ENCODE data around the gene GOLGA8A. TPM values are rescaled to one million over a fixed set of nuclear protein-coding genes. Genes with fewer than 3 reads are reported as not detected.
"Not testable (repeated sequence)": the region's sequence is repeated elsewhere in the genome, so short reads cannot be mapped to it uniquely, and the experiment has no call there.

Gene GOLGA8A
- total RNA-seq, 1 donor from 2014 or later = 10.6 TPM

GRCh38 chr15:34403899-34404298, 33.7 kb downstream of the GOLGA8A start:
- ATAC-seq = not testable (repeated sequence)

- not testable (repeated sequence) for ATAC-seq
Measured at GRCh38 chr15:34403160-34403598, 34.4 kb downstream of the GOLGA8A start.

DNA sequence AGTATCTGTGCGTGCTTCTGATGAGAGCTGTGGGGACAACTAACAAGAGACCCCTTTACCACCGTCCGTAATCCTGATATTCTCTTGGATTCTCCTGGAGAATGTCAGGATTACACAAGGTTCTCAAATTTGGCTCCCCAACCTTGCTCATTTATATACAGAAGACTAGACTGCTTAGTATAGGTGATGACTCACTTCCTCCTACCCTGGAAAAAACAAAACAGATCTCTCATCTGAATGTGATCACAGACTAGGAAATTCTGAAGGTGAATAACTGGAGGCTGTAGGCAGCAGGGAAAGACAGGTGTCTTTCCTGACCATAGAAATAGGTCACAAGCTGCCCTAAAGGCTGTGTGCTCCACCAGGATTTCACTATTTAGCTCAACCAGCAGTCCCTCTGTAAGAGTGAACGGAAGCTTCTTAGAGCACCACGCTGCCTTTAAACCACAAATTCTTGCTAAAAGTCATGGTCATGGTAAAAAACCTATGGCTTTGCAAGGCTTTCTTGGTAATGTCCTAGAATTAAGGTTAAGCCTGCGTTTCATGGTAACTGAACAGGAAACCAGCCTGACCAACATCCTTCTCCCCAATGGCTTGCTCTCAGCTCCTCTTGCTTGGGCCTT, 39.9 kb downstream of the GOLGA8A start:
- not testable (repeated sequence) for ATAC-seq

DNA sequence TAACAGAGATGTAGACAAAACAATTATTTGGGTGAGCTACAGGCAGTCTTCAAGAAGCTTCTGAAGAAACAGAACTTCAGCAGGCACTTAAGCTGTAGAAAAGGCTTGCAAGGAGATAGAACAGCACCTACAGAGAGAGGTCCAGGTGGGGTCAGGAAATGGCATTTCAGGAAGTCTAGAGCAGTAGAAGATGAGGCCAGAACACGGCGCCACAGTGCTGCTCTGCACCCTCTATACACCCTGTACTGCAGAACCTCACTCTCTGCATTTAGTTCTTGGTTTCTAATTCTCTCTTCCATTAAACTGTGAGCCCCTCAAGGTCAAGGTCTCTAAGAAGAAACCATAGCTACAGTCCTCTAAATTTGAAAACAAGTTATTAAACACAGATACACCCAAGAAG, 44.6 kb downstream of the GOLGA8A start:
- ATAC-seq = not testable (repeated sequence)

DNA sequence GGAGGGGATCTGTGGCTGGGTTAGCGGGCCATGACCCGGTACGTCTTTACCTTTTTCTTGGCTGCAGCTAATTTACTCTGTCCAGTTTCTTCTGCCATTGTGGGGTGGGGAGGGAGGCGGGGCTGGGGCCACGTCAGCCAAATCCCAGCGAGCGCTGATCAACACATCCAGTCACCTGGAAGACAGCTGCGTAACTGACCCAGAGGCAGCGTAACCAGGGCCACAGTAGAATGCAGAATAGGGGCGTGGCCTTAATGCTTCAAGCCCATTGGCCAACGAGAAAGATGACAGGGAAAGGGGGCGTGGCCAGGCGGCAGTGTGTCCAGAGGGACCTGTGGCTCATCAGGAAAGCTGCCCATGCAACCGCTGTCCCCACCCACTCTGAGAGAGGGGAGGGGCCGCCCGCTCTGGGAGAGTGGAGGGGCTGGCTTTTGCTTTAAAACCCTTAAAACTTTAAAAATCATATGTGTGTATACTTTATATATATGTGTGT, 48.0 kb downstream of the GOLGA8A start:
- not testable (repeated sequence) for ATAC-seq

Other genes with a start within 250 kb of the GOLGA8A start
- 50.3 TPM for gene KATNBL1, start 227.7 kb downstream of the GOLGA8A start, total RNA-seq
- 79.6 TPM for gene EMC4, start 212.8 kb downstream of the GOLGA8A start, total RNA-seq
- gene SLC12A6, start 100.0 kb downstream of the GOLGA8A start, total RNA-seq = 48.9 TPM
- gene NOP10, start 94.7 kb downstream of the GOLGA8A start, total RNA-seq = 157 TPM
- gene NUTM1, start 94.5 kb downstream of the GOLGA8A start, total RNA-seq = not detected
- gene LPCAT4, start 70.6 kb downstream of the GOLGA8A start, total RNA-seq = 37.6 TPM
- gene GOLGA8B, start 145.8 kb upstream of the GOLGA8A start, total RNA-seq = 27.2 TPM

Measured in esophagus mucosa (tissue), 1 donor.